MCF 10A (cell line): ENCODE measurements around the gene PARD6A. TPM values are rescaled to one million over a fixed set of nuclear protein-coding genes. Genes with fewer than 3 reads are reported as not detected.

Experiments
- BruUV-seq: library from RNA; stranded (reverse); fragments of 400-500 nt; replicated peaks from 2 replicates; lab custom pipeline; 2021; lab: Mats Ljungman, UMichigan
- CTCF ChIA-PET: fragments of 300-600 bp; sonication (Branson Sonifier 250); formaldehyde crosslinking; extraction: SDS; loops from one replicate; lab custom pipeline; 2021; ENCODE audit warnings: antibody characterized with exemption, inconsistent platforms; lab: Yijun Ruan, JAX
- POLR2A ChIA-PET: fragments of 300-600, 350-650 bp; sonication (Branson Sonifier 250); formaldehyde crosslinking; extraction: SDS; loops from one replicate; lab custom pipeline; 2020; ENCODE audit warnings: antibody characterized with exemption, inconsistent platforms; lab: Yijun Ruan, JAX
- DNase-seq: peaks from one replicate; pipeline ENCODE4 v3.0.0-alpha.2; 2018; ENCODE audit not compliant: unreplicated experiment
- H3K27ac Mint-ChIP-seq: one replicate; pipeline ENCODE4 v1.8.0; 2022; ENCODE audit warnings: mild to moderate bottlenecking, low read depth, mixed read lengths; ENCODE audit not compliant: unreplicated experiment
- H3K27me3 Mint-ChIP-seq: one replicate; pipeline ENCODE4 v1.8.0; 2022; ENCODE audit warnings: mixed read lengths; ENCODE audit not compliant: insufficient read depth, unreplicated experiment
- H3K36me3 Mint-ChIP-seq: one replicate; pipeline ENCODE4 v1.8.0; 2022; ENCODE audit warnings: mild to moderate bottlenecking, moderate library complexity, mixed read lengths; ENCODE audit not compliant: insufficient read depth, unreplicated experiment
- H3K4me1 Mint-ChIP-seq: one replicate; pipeline ENCODE4 v1.8.0; 2022; ENCODE audit warnings: mixed read lengths; ENCODE audit not compliant: insufficient read depth, unreplicated experiment
- H3K4me3 Mint-ChIP-seq: one replicate; pipeline ENCODE4 v1.8.0; 2022; ENCODE audit warnings: mild to moderate bottlenecking, moderate library complexity, mixed read lengths; ENCODE audit not compliant: unreplicated experiment
- H3K9me3 Mint-ChIP-seq: one replicate; pipeline ENCODE4 v1.8.0; 2022; ENCODE audit warnings: mixed read lengths; ENCODE audit not compliant: unreplicated experiment
- intact Hi-C: fragments of 100-400 bp; cut with micrococcal nuclease; formaldehyde crosslinking; loops from 2 replicates; pipeline ENCODE4 v1.14.1; 2022
- total RNA-seq: library from RNA; stranded (reverse); gene quantifications from 2 replicates; pipeline ENCODE4 v1.2.3, GENCODE V29; 2022
- TF ChIP-seq, protein P1 (sequence below): fragments of 200-600 bp; IDR thresholded peaks from one replicate; pipeline ENCODE4 v1.8.0; 2022; ENCODE audit warnings: antibody characterized with exemption, mild to moderate bottlenecking; ENCODE audit not compliant: unreplicated experiment

The PARD6A gene
- total RNA-seq, 1 experiment from 2014 or later: 4.5 TPM

GRCh38 chr16:67661886-67662652 lies 1.3 kb downstream of the PARD6A start:
- no peak overlapping the region for H3K27ac Mint-ChIP-seq
- no TSS peak for BruUV-seq
- DNase-seq: no peak
- TF ChIP-seq, protein P1, sequence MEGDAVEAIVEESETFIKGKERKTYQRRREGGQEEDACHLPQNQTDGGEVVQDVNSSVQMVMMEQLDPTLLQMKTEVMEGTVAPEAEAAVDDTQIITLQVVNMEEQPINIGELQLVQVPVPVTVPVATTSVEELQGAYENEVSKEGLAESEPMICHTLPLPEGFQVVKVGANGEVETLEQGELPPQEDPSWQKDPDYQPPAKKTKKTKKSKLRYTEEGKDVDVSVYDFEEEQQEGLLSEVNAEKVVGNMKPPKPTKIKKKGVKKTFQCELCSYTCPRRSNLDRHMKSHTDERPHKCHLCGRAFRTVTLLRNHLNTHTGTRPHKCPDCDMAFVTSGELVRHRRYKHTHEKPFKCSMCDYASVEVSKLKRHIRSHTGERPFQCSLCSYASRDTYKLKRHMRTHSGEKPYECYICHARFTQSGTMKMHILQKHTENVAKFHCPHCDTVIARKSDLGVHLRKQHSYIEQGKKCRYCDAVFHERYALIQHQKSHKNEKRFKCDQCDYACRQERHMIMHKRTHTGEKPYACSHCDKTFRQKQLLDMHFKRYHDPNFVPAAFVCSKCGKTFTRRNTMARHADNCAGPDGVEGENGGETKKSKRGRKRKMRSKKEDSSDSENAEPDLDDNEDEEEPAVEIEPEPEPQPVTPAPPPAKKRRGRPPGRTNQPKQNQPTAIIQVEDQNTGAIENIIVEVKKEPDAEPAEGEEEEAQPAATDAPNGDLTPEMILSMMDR: no peak
- no peaks in the 10 kb centered on the region for H3K27me3 Mint-ChIP-seq
- ChIA-PET CTCF (interaction anchor here (0.8 to 6.9 kb wide), 3 partner anchors 10 to 141 kb away, joined by 3 to 57 read pairs (median 12); partner anchors contain the start of gene CTCF), POLR2A (interaction anchor here (1.0 kb wide), 1 partner anchor 97 kb away, joined by 3 read pairs; no protein-coding TSS in a partner anchor)
- H3K36me3 Mint-ChIP-seq: no peaks in the 10 kb centered on the region
- H3K4me3 Mint-ChIP-seq: no peak overlapping the region
- H3K9me3 Mint-ChIP-seq: no peaks in the 10 kb centered on the region
- peaks cover 6% of the 10 kb centered on the region for H3K4me1 Mint-ChIP-seq
- intact Hi-C loops: loop anchor here (2.0 kb wide), 1 partner anchor 141 kb away; no protein-coding TSS in a partner anchor

DNA sequence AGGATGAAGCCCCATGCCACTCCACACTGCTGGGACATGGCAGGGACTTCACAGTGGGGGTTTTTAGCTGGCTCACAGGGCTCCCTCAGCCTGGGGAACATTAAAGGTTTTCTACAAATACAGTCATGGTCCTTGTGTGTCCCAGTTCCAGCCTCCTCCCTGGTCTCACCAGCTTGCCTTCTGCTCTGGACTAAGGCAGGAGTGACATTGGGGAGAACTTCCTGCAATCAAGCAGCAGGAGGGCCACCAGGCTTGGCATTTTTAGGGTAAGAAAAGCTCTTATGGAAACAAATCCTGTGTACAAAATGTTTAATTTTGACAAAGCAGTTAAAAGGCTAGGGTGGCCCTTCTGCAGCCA lies 1.9 kb downstream of the PARD6A start:
- intact Hi-C loops: no loop called here
- Mint-ChIP-seq H3K4me3 (no peak overlapping the region), H3K36me3 (no peaks in the 10 kb centered on the region), H3K9me3 (no peaks in the 10 kb centered on the region), H3K4me1 (peaks cover 6% of the 10 kb centered on the region), H3K27me3 (no peaks in the 10 kb centered on the region), H3K27ac (no peak overlapping the region)
- no TSS peak for BruUV-seq
- TF ChIP-seq, protein P1: no peak
- ChIA-PET CTCF (interaction anchor here (0.8 to 6.9 kb wide), 4 partner anchors 9 to 213 kb away, joined by 3 to 57 read pairs (median 3); no protein-coding TSS in a partner anchor), POLR2A (interaction anchor here (0.5 to 1.2 kb wide), 3 partner anchors 98 to 127 kb away, joined by 3 read pairs; partner anchors contain the start of gene CTCF)
- no peak for DNase-seq

DNA sequence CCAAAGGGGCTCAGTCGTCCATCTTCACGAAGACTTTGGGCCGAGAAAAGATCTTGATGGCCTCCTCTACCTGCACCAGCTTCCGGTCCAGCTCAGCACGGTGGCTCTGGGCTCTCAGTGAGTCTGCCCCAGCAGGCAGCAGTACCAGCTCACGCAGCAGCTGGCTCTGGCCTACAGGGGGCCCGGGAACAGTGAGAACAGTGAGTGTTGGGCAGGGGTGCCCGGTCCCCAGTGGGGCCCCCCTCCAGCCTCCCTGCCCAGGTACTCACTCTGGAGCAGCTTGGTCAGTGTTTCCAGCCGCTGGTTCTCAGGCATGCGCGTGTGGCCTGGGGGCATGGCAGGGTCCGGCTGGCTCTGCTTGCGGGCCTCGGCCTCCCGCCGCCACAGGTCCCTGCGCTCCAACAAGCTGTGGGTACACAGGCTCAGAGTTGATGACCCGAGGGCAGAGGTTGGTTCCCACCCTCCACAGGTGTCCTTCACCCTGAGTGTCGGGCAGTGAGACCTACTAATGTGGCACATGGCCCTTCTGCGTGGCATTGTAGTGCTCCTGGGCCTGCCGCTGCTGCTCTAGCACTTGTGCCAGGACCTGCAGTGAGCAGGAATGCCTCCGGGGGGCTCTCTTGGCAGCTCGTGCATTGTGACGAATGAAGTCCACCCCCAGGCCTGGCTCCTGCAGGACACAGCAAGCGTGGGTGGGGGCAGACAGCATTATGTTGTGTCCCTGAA lies 2.6 kb downstream of the PARD6A start:
- no peaks in the 10 kb centered on the region for H3K27me3 Mint-ChIP-seq
- no TSS peak for BruUV-seq
- DNase-seq: no peak
- TF ChIP-seq, protein P1: peak; percentile 9
- H3K9me3 Mint-ChIP-seq: no peaks in the 10 kb centered on the region
- H3K27ac Mint-ChIP-seq: no peak overlapping the region
- POLR2A ChIA-PET: interaction anchor here (0.5 to 1.2 kb wide), 3 partner anchors 99 to 127 kb away, joined by 3 read pairs; partner anchors contain the start of gene CTCF
- intact Hi-C loops: no loop called here
- CTCF ChIA-PET: interaction anchor here (0.6 to 6.9 kb wide), 8 partner anchors 9 to 240 kb away, joined by 3 to 57 read pairs (median 3); no protein-coding TSS in a partner anchor
- H3K36me3 Mint-ChIP-seq: peaks cover 1% of the 10 kb centered on the region
- H3K4me3 Mint-ChIP-seq: no peak overlapping the region
- H3K4me1 Mint-ChIP-seq: peaks cover 6% of the 10 kb centered on the region

DNA sequence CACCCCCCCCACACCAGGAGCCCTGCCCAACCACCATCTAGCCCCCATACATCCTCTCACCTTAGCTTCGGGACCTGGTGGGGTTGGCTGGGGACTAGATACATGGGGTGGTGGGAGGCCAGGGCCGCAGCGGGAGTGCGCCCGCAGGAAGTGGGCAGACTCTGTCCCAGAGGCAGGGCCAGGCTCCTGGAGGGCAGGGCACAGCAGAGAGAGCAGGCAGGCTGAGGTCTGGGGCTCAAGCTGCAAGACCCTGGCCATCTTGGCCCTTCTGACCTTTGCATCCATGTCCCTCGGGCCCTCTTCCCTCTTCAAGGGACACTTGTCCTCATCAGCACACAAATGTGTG lies 3.1 kb downstream of the PARD6A start:
- no TSS peak for BruUV-seq
- Mint-ChIP-seq H3K4me1 (peaks cover 6% of the 10 kb centered on the region), H3K9me3 (no peaks in the 10 kb centered on the region), H3K4me3 (no peak overlapping the region), H3K27me3 (no peaks in the 10 kb centered on the region), H3K36me3 (peaks cover 4% of the 10 kb centered on the region), H3K27ac (no peak overlapping the region)
- POLR2A ChIA-PET: interaction anchor here (1.2 kb wide), 1 partner anchor 101 kb away, joined by 3 read pairs; the partner anchor contains the start of gene CTCF
- TF ChIP-seq, protein P1: no peak
- CTCF ChIA-PET: interaction anchor here (0.6 to 6.9 kb wide), 6 partner anchors 20 to 240 kb away, joined by 3 to 57 read pairs (median 3); no protein-coding TSS in a partner anchor
- intact Hi-C loops: no loop called here
- DNase-seq: no peak
